H1 (cell line): Measurements from ENCODE around the gene KLC4. TPM values are rescaled to one million over a fixed set of nuclear protein-coding genes. Genes with fewer than 3 reads are reported as not detected.

Experiments
- CTCF ChIA-PET: fragments of 300-600 bp; sonication (Branson Sonifier 250); formaldehyde crosslinking; loops from one replicate; lab custom pipeline; 2021; ENCODE audit not compliant: partially characterized antibody; lab: Charles Lee
- POLR2A ChIA-PET: fragments of 300-600 bp; sonication (Branson Sonifier 250); formaldehyde crosslinking; loops from one replicate; lab custom pipeline; 2021; ENCODE audit warnings: inconsistent platforms; ENCODE audit not compliant: partially characterized antibody; lab: Charles Lee
- DNase-seq, 2 experiments: peaks; one replicate each; pipeline versions ENCODE4 v3.0.0 to v3.0.0-alpha.2; 2010 to 2022; ENCODE audit warnings: low spot score in 2 of 2, low read depth in 1 of 2, mixed read lengths in 1 of 2
- FAIRE-seq: peaks from 2 replicates; lab custom pipeline; 2011; peaks lifted over from hg19 to GRCh38; lab: Jason Lieb, UNC
- H2AFZ ChIP-seq: 2 replicates; pipeline ENCODE4 v1.8.1; 2012; ENCODE audit warnings: low read length, inconsistent platforms
- H2AK5ac ChIP-seq: 2 replicates; pipeline ENCODE4 v1.6.1; 2013; ENCODE audit warnings: low read depth, low read length
- H2BK120ac ChIP-seq: replicated peaks from 2 replicates; pipeline ENCODE3; 2013; ENCODE audit warnings: low read depth, low read length, inconsistent platforms
- H2BK12ac ChIP-seq: 2 replicates; pipeline ENCODE4 v1.6.1; 2013; ENCODE audit warnings: low read depth, low read length
- H2BK15ac ChIP-seq: 2 replicates; pipeline ENCODE4 v1.6.1; 2013; ENCODE audit warnings: low read length
- H2BK20ac ChIP-seq: 2 replicates; pipeline ENCODE4 v1.6.1; 2013; ENCODE audit warnings: low read length
- H2BK5ac ChIP-seq: 2 replicates; pipeline ENCODE4 v1.6.1; 2013; ENCODE audit warnings: low read depth, low read length
- H3K14ac ChIP-seq: 2 replicates; pipeline ENCODE4 v1.6.1; 2013; ENCODE audit warnings: inconsistent platforms; ENCODE audit not compliant: insufficient read length
- H3K18ac ChIP-seq: 2 replicates; pipeline ENCODE4 v1.6.1; 2013; ENCODE audit warnings: low read length; ENCODE audit errors: extremely low read depth
- H3K23ac ChIP-seq: 2 replicates; pipeline ENCODE4 v1.6.1; 2013; ENCODE audit warnings: inconsistent platforms; ENCODE audit not compliant: insufficient read length
- H3K23me2 ChIP-seq: 2 replicates; pipeline ENCODE4 v1.6.1; 2013; ENCODE audit warnings: low read depth, low read length
- H3K27ac ChIP-seq: 2 replicates; pipeline ENCODE4 v1.6.1; 2011; ENCODE audit warnings: low read depth, low read length, inconsistent platforms
- H3K27me3 ChIP-seq, 4 experiments: replicated peaks in 1 of 4; 1 replicate in 1 of 4; 2 replicates in 3 of 4; pipeline versions ENCODE4 v1.6.1 to v1.8.1; 2011 to 2013; ENCODE audit warnings: low read length in 3 of 4, mild to moderate bottlenecking in 3 of 4, inconsistent platforms in 2 of 4, mixed read lengths in 2 of 4, moderate library complexity in 1 of 4; ENCODE audit not compliant: control insufficient read depth in 3 of 4, insufficient read depth in 3 of 4; ENCODE audit errors: extremely low read depth in 1 of 4
- H3K36me3 ChIP-seq, 4 experiments: 2 replicates each; pipeline versions ENCODE4 v1.6.1 to v1.8.1; 2011 to 2013; ENCODE audit warnings: mild to moderate bottlenecking in 4 of 4, low read length in 3 of 4, moderate library complexity in 2 of 4, control low read depth in 1 of 4, inconsistent platforms in 1 of 4; ENCODE audit not compliant: insufficient read depth in 4 of 4, control insufficient read depth in 2 of 4
- H3K4ac ChIP-seq: replicated peaks from 2 replicates; pipeline ENCODE3; 2013; ENCODE audit warnings: low read length, low read depth, mixed read lengths, inconsistent platforms; ENCODE audit not compliant: insufficient read length
- H3K4me1 ChIP-seq, 4 experiments: replicated peaks in 1 of 4; 1 replicate in 1 of 4; 2 replicates in 3 of 4; pipeline versions ENCODE4 v1.6.1 to v1.8.1; 2011 to 2013; ENCODE audit warnings: low read length in 3 of 4, inconsistent platforms in 2 of 4, mixed read lengths in 1 of 4; ENCODE audit not compliant: insufficient read depth in 4 of 4, control insufficient read depth in 3 of 4
- H3K4me2 ChIP-seq, 2 experiments: 2 replicates each; pipeline versions ENCODE4 v1.6.1 to v1.8.1; 2011 to 2013; ENCODE audit warnings: low read depth in 2 of 2, low read length in 2 of 2, control low read depth in 1 of 2, inconsistent platforms in 1 of 2, mild to moderate bottlenecking in 1 of 2; ENCODE audit not compliant: insufficient read depth in 1 of 2
- H3K4me3 ChIP-seq, 4 experiments: fragments of 200-600, 300-600 bp in 1 of 4; sonication (generic), shearing (Covaris generic), sonication (Bioruptor Twin) in 1 of 4; 2 replicates each; pipeline versions ENCODE4 v1.5.1 to v1.8.1; 2011 to 2016; ENCODE audit warnings: low read length in 4 of 4, low read depth in 3 of 4, control low read depth in 2 of 4, inconsistent platforms in 2 of 4, mild to moderate bottlenecking in 2 of 4, mixed read lengths in 1 of 4, moderate library complexity in 1 of 4; ENCODE audit not compliant: insufficient read depth in 2 of 4; ENCODE audit errors: extremely low read depth in 1 of 4
- H3K56ac ChIP-seq: replicated peaks from 2 replicates; pipeline ENCODE3; 2013; ENCODE audit warnings: low read depth, mild to moderate bottlenecking, mixed read lengths, low read length, inconsistent platforms; ENCODE audit not compliant: insufficient read length
- H3K79me1 ChIP-seq: 2 replicates; pipeline ENCODE4 v1.6.1; 2013; ENCODE audit warnings: low read depth, low read length, control low read depth
- H3K79me2 ChIP-seq, 2 experiments: 2 replicates each; pipeline versions ENCODE4 v1.6.1 to v1.8.1; 2012 to 2013; ENCODE audit warnings: low read length in 2 of 2, mild to moderate bottlenecking in 2 of 2, inconsistent platforms in 1 of 2; ENCODE audit not compliant: insufficient read depth in 2 of 2, control insufficient read depth in 1 of 2
- H3K9ac ChIP-seq, 4 experiments: replicated peaks in 1 of 4; 1 replicate in 1 of 4; 2 replicates in 3 of 4; pipeline versions ENCODE4 v1.6.1 to v1.8.1; 2011 to 2013; ENCODE audit warnings: low read depth in 3 of 4, low read length in 3 of 4, control low read depth in 2 of 4, mild to moderate bottlenecking in 2 of 4, moderate library complexity in 2 of 4, inconsistent platforms in 1 of 4; ENCODE audit errors: extremely low read depth in 1 of 4
- H3K9me3 ChIP-seq, 2 experiments: 2 replicates each; pipeline versions ENCODE4 v1.6.1 to v1.8.1; 2012 to 2013; ENCODE audit warnings: mild to moderate bottlenecking in 2 of 2, moderate library complexity in 2 of 2, control low read depth in 1 of 2, inconsistent platforms in 1 of 2, low read depth in 1 of 2, low read length in 1 of 2, mixed read lengths in 1 of 2; ENCODE audit not compliant: insufficient read depth in 2 of 2
- H4K20me1 ChIP-seq, 2 experiments: replicated peaks in 1 of 2; 2 replicates each; pipeline versions ENCODE3 to v1.8.1; 2011 to 2013; ENCODE audit warnings: inconsistent platforms in 2 of 2, low read length in 2 of 2, mild to moderate bottlenecking in 1 of 2; ENCODE audit not compliant: insufficient read depth in 2 of 2, control insufficient read depth in 1 of 2
- H4K5ac ChIP-seq: 2 replicates; pipeline ENCODE4 v1.6.1; 2013; ENCODE audit warnings: low read length, low read depth, mixed read lengths, inconsistent platforms; ENCODE audit not compliant: insufficient read length
- H4K8ac ChIP-seq: 2 replicates; pipeline ENCODE4 v1.8.0; 2013; ENCODE audit warnings: mild to moderate bottlenecking, moderate library complexity, low read length, inconsistent platforms; ENCODE audit not compliant: insufficient read depth; ENCODE audit errors: extremely low read depth
- H4K91ac ChIP-seq: replicated peaks from 2 replicates; pipeline ENCODE3; 2013; ENCODE audit warnings: low read length, mixed read lengths, inconsistent platforms; ENCODE audit not compliant: insufficient read length
- TAF7 ChIP-seq: optimal IDR thresholded peaks from 2 replicates; pipeline ENCODE3; 2011; ENCODE audit warnings: low read depth, mild to moderate bottlenecking, inconsistent platforms, low read length, moderate library complexity, borderline replicate concordance
- WGBS, 2 experiments: shearing (Covaris generic) in 1 of 2; methylation state at CpG; one replicate each; pipeline versions ENCODE4 v1.1.6 to v1.1.7; 2013 to 2015; ENCODE audit warnings: low lambda C conversion rate in 2 of 2, mixed read lengths in 2 of 2, inconsistent platforms in 1 of 2, low coverage in 1 of 2, missing lambda C conversion rate in 1 of 2; ENCODE audit not compliant: insufficient replicate concordance in 2 of 2, insufficient coverage in 1 of 2, insufficient read length in 1 of 2; ENCODE audit errors: extremely low coverage in 1 of 2, missing lambda C conversion rate in 1 of 2; 5-methylcytosine and 5-hydroxymethylcytosine counted together
- polyA plus RNA-seq, 7 experiments: library from polyadenylated mRNA; depleted of rRNA in 3 of 7; stranded (reverse) in 5 of 7; unstranded in 2 of 7; fragments of >200 nt in 5 of 7; fragments of 200-250 nt in 2 of 7; gene quantifications; 1 replicate in 5 of 7; 2 replicates in 1 of 7; 4 replicates in 1 of 7; pipeline versions ENCODE4 v1.2.1 to v1.2.3, GENCODE V29; 2011 to 2013; ENCODE audit warnings: missing spikeins in 2 of 7, mixed read lengths in 2 of 7
- total RNA-seq: library from RNA; stranded (reverse); fragmentation: NEBNext Ultra II Directional; extraction: Animal tissue kit (Norgen Biotek cat#: 25700); gene quantifications from 2 replicates; pipeline ENCODE4 v1.2.1, GENCODE V29; 2021

Gene KLC4
- total and polyA plus RNA-seq, 2 of the 8 experiments (the other 6 are each of a cell fraction or from before 2014, with no cell fraction given): 15.7 to 28.5 TPM

DNA sequence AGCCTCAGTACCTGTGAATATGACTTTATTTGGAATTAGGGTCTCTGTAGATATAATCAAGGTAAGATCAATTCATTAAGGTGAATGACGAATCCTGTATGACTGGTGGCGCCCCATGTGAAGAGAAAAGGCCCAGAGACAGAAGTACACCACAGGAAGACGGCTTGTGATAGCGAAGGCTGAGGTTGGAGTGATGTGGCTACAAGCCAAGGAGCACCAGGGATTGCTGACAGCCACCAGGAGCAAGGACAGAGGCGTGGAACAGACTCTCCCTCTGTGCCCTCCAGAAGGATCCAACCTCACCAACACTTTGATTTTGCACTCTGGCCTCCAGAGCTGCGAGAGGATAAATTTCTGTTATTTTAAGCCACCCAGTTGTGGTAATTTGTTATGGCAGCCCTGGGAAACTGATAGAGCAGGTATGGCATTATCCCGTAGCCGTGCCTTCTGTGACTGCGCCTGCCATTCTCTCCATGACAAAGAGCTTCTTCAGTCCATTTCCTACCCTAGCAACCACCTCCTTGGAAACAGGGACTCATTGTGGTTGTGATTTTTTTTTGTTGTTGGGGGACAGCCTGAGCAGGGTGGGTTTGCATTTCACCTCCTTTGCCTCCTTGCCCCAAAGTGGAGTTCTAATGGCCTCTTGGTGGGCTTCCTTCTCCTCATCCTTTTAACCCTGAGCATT lies 46.2 kb downstream of the KLC4 start:
- Histone ChIP-seq H3K9ac (no peak overlapping the region), H3K23ac (no peak overlapping the region), H2AFZ (no peak overlapping the region), H4K8ac (no peak overlapping the region; the same call in 1 of the 2 replicates), H3K23me2 (no peaks in the 10 kb centered on the region), H3K27me3 (no peaks in the 10 kb centered on the region), H4K5ac (no peak overlapping the region), H2BK120ac (no peak overlapping the region), H3K18ac (no peak overlapping the region), H2BK12ac (no peak overlapping the region), H3K14ac (no peak overlapping the region), H3K79me1 (peaks cover 4% of the 10 kb centered on the region; the same call in 1 of the 2 replicates), H3K36me3 (no peaks in the 10 kb centered on the region), H3K4ac (no peak overlapping the region), H2AK5ac (no peak overlapping the region), H4K20me1 (no peaks in the 10 kb centered on the region), H4K91ac (no peak overlapping the region), H3K4me1 (peaks cover 3 to 13% (median 6%) of the 10 kb centered on the region in 4 experiments; a peak in 5 of 7 replicates), H3K9me3 (no peaks in the 10 kb centered on the region), H2BK20ac (no peak overlapping the region), H3K27ac (peak overlapping the region; percentile 67; the same call in 1 of the 2 replicates), H3K79me2 (peaks cover 0 to 64% of the 10 kb centered on the region in 2 experiments; a peak in 2 of 4 replicates), H3K4me2 (peak overlapping the region; percentile 0 to 5; a peak in 2 of 4 replicates), H3K4me3 (no peak overlapping the region), H2BK15ac (0 out of 2 replicates have a peak overlapping the region, but pooled peaks have one; percentile 72), H2BK5ac (0 out of 2 replicates have a peak overlapping the region, but pooled peaks have one; percentile 9), H3K56ac (no peak overlapping the region)
- CTCF ChIA-PET: interaction anchor here (0.6 kb wide), 2 partner anchors 77 to 276 kb away, joined by 3 read pairs; no protein-coding TSS in a partner anchor
- FAIRE-seq: no peak
- 84% methylated on average over 9 of the region's 9 CpGs; no CpG with 5 or more reads in 1 of the 2 experiments for WGBS, 2 experiments
- POLR2A ChIA-PET: interaction anchor here (1.7 to 2.5 kb wide), 2 partner anchors 14 to 22 kb away, joined by 5 read pairs; no protein-coding TSS in a partner anchor
- no peak for DNase-seq
- no peak for TF ChIP-seq TAF7
